HL-60 (cell line): ENCODE results near the gene AZIN2.
"Not testable (repeated sequence)": the region's sequence is repeated elsewhere in the genome, so short reads cannot be mapped to it uniquely, and the experiment has no call there.

Experiments
- DNase-seq, 2 experiments: peaks; one replicate each; pipeline ENCODE4 v3.0.0-alpha.2; 2010 to 2020; ENCODE audit warnings: low read depth in 1 of 2, low spot score in 1 of 2
- H3K27ac ChIP-seq: fragments of 250-450 bp; sonication (Bioruptor Pico); replicated peaks from 2 replicates; pipeline ENCODE4 v1.5.1; 2020; ENCODE audit warnings: mild to moderate bottlenecking, moderate library complexity
- H3K27me3 ChIP-seq: fragments of 250-450 bp; sonication (Bioruptor Pico); 2 replicates; pipeline ENCODE4 v1.5.1; 2021; ENCODE audit warnings: mild to moderate bottlenecking, moderate library complexity; ENCODE audit not compliant: insufficient read depth, poor library complexity, severe bottlenecking
- H3K4me3 ChIP-seq: replicated peaks from 2 replicates; pipeline ENCODE4 v1.5.1; 2011; ENCODE audit warnings: mild to moderate bottlenecking, control low read depth, low read length; ENCODE audit not compliant: insufficient read depth
- GABPA ChIP-seq: IDR thresholded peaks from 2 replicates; pipeline ENCODE4 v1.6.1; 2012; ENCODE audit warnings: low read depth
- POLR2AphosphoS5 ChIP-seq: IDR thresholded peaks from 2 replicates; pipeline ENCODE4 v1.6.1; 2012; ENCODE audit warnings: low read depth
- SPI1 ChIP-seq: IDR thresholded peaks from 2 replicates; pipeline ENCODE4 v1.6.1; 2012; ENCODE audit warnings: low read depth, mild to moderate bottlenecking, borderline replicate concordance
- TF ChIP-seq, protein P1 (sequence below): IDR thresholded peaks from 2 replicates; pipeline ENCODE4 v1.6.1; 2012; ENCODE audit warnings: low read depth; ENCODE audit not compliant: insufficient replicate concordance
- TF ChIP-seq, protein P2 (sequence below): IDR thresholded peaks from one replicate; pipeline ENCODE4 v1.5.1; 2011; ENCODE audit warnings: low read length, control low read depth, inconsistent platforms; ENCODE audit not compliant: insufficient read depth

AZIN2 gene

GRCh38 chr1:33098371-33098770 lies 17.4 kb downstream of the AZIN2 start:
- no peaks in the 10 kb centered on the region for H3K27me3 ChIP-seq
- TF ChIP-seq, protein P1, sequence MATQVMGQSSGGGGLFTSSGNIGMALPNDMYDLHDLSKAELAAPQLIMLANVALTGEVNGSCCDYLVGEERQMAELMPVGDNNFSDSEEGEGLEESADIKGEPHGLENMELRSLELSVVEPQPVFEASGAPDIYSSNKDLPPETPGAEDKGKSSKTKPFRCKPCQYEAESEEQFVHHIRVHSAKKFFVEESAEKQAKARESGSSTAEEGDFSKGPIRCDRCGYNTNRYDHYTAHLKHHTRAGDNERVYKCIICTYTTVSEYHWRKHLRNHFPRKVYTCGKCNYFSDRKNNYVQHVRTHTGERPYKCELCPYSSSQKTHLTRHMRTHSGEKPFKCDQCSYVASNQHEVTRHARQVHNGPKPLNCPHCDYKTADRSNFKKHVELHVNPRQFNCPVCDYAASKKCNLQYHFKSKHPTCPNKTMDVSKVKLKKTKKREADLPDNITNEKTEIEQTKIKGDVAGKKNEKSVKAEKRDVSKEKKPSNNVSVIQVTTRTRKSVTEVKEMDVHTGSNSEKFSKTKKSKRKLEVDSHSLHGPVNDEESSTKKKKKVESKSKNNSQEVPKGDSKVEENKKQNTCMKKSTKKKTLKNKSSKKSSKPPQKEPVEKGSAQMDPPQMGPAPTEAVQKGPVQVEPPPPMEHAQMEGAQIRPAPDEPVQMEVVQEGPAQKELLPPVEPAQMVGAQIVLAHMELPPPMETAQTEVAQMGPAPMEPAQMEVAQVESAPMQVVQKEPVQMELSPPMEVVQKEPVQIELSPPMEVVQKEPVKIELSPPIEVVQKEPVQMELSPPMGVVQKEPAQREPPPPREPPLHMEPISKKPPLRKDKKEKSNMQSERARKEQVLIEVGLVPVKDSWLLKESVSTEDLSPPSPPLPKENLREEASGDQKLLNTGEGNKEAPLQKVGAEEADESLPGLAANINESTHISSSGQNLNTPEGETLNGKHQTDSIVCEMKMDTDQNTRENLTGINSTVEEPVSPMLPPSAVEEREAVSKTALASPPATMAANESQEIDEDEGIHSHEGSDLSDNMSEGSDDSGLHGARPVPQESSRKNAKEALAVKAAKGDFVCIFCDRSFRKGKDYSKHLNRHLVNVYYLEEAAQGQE, result no peak
- TF ChIP-seq SPI1 (peak; percentile 91), GABPA (no peak), POLR2AphosphoS5 (no peak)
- TF ChIP-seq, protein P2, sequence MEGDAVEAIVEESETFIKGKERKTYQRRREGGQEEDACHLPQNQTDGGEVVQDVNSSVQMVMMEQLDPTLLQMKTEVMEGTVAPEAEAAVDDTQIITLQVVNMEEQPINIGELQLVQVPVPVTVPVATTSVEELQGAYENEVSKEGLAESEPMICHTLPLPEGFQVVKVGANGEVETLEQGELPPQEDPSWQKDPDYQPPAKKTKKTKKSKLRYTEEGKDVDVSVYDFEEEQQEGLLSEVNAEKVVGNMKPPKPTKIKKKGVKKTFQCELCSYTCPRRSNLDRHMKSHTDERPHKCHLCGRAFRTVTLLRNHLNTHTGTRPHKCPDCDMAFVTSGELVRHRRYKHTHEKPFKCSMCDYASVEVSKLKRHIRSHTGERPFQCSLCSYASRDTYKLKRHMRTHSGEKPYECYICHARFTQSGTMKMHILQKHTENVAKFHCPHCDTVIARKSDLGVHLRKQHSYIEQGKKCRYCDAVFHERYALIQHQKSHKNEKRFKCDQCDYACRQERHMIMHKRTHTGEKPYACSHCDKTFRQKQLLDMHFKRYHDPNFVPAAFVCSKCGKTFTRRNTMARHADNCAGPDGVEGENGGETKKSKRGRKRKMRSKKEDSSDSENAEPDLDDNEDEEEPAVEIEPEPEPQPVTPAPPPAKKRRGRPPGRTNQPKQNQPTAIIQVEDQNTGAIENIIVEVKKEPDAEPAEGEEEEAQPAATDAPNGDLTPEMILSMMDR, result no peak
- no peak for DNase-seq
- H3K27ac ChIP-seq, result peak overlapping the region; percentile 43
- no peak overlapping the region for H3K4me3 ChIP-seq

GRCh38 chr1:33099290-33100118 lies 18.6 kb downstream of the AZIN2 start:
- DNase-seq, result peak; percentile 68 to 90
- Histone ChIP-seq H3K27ac (peak overlapping the region; percentile 43), H3K27me3 (no peaks in the 10 kb centered on the region), H3K4me3 (no peak overlapping the region; the same call in 1 of the 2 replicates)
- peak; percentile 45; the same call in 1 of the 2 replicates for TF ChIP-seq SPI1
- TF ChIP-seq, protein P2, result peak; percentile 4
- TF ChIP-seq, protein P1, result no peak
- TF ChIP-seq GABPA, result no peak
- TF ChIP-seq POLR2AphosphoS5, result peak; percentile 94

- not testable (repeated sequence) for H3K27me3 ChIP-seq, H3K4me3 ChIP-seq, DNase-seq
- H3K27ac ChIP-seq, result peak overlapping the region; percentile 43
Observed at GRCh38 chr1:33100119-33100415, 19.1 kb downstream of the AZIN2 start.

DNA sequence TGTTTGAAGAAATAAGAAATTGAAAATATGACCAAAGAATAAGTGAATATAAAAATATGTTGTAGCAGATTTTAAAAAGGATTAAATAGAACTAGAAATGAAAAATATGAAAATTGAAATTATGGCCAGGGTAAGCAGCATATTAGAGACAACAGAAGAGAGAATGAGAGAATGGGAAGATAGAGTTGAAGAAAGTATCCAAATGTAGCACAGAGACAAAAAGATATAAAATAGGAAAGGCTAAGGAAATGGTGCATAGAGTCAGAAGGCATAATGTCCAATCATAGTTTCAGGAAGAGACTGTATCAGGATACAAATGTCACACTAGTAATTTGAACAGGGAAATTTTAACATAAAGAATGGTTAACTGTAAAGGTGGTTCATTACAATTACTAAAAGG lies 29.5 kb downstream of the AZIN2 start:
- Histone ChIP-seq H3K4me3 (no peak overlapping the region), H3K27me3 (no peaks in the 10 kb centered on the region), H3K27ac (no peak overlapping the region)
- TF ChIP-seq GABPA, result no peak
- TF ChIP-seq, protein P2, result no peak
- TF ChIP-seq, protein P1, result no peak
- no peak for DNase-seq
